Subcutaneous abdominal adipose tissue (tissue), 5 donors: ENCODE measurements around the gene P4HA2.

ENCODE experiments used
- H3K27ac ChIP-seq: one replicate; pipeline ENCODE4 v1.7.0; 2013; ENCODE audit warnings: low read depth, mild to moderate bottlenecking, inconsistent platforms, low read length, moderate library complexity
- H3K27me3 ChIP-seq, 5 donors: one replicate each; pipeline ENCODE4 v1.7.0; 2013; ENCODE audit warnings: low read length in 5 of 5, inconsistent platforms in 1 of 5; ENCODE audit not compliant: control insufficient read depth in 5 of 5, insufficient read depth in 4 of 5
- H3K36me3 ChIP-seq, 5 donors: one replicate each; pipeline ENCODE4 v1.7.0; 2013; ENCODE audit warnings: low read length in 5 of 5; ENCODE audit not compliant: control insufficient read depth in 5 of 5, insufficient read depth in 5 of 5
- H3K4me1 ChIP-seq, 5 donors: one replicate each; pipeline ENCODE4 v1.7.0; 2013; ENCODE audit warnings: low read length in 5 of 5, mild to moderate bottlenecking in 3 of 5, moderate library complexity in 1 of 5; ENCODE audit not compliant: control insufficient read depth in 5 of 5, insufficient read depth in 5 of 5
- H3K4me3 ChIP-seq, 5 donors: one replicate each; pipeline ENCODE4 v1.7.0; 2013; ENCODE audit warnings: low read length in 5 of 5, low read depth in 1 of 5
- H3K9ac ChIP-seq, 5 donors: one replicate each; pipeline ENCODE4 v1.7.0; 2013; ENCODE audit warnings: low read length in 5 of 5, mild to moderate bottlenecking in 4 of 5, moderate library complexity in 3 of 5
- H3K9me3 ChIP-seq, 5 donors: one replicate each; pipeline ENCODE4 v1.7.0; 2013; ENCODE audit warnings: low read length in 5 of 5; ENCODE audit not compliant: control insufficient read depth in 5 of 5
- donor health status: healthy.
- donor health status: healthy.
- donor health status: healthy.
- donor health status: healthy.
- donor health status: healthy.

P4HA2 gene

GRCh38 chr5:132204371-132205135 lies 23.1 kb downstream of the P4HA2 start:
- H3K27ac ChIP-seq = no peak overlapping the region
- no peaks in the 10 kb centered on the region for H3K9me3 ChIP-seq
- peaks cover 0 to 5% (median 0%) of the 10 kb centered on the region in 5 donors for H3K4me1 ChIP-seq
- H3K9ac ChIP-seq = no peak overlapping the region
- no peak overlapping the region for H3K4me3 ChIP-seq
- H3K36me3 ChIP-seq = peaks cover 14 to 68% (median 36%) of the 10 kb centered on the region in 5 donors
- H3K27me3 ChIP-seq = no peaks in the 10 kb centered on the region

- Histone ChIP-seq H3K27me3 (no peaks in the 10 kb centered on the region), H3K36me3 (peaks cover 16 to 70% (median 31%) of the 10 kb centered on the region in 5 donors), H3K9me3 (no peaks in the 10 kb centered on the region), H3K4me1 (peaks cover 0 to 5% (median 0%) of the 10 kb centered on the region in 5 donors), H3K27ac (no peak overlapping the region), H3K9ac (no peak overlapping the region), H3K4me3 (no peak overlapping the region)
Observed at GRCh38 chr5:132203916-132204315, 23.7 kb downstream of the P4HA2 start.

- Histone ChIP-seq H3K4me3 (no peak overlapping the region), H3K36me3 (peaks cover 16 to 70% (median 31%) of the 10 kb centered on the region in 5 donors), H3K9me3 (no peaks in the 10 kb centered on the region), H3K9ac (no peak overlapping the region), H3K4me1 (peaks cover 0 to 5% (median 0%) of the 10 kb centered on the region in 5 donors), H3K27me3 (no peaks in the 10 kb centered on the region), H3K27ac (no peak overlapping the region)
Observed at GRCh38 chr5:132203464-132203818, 24.2 kb downstream of the P4HA2 start.

- Histone ChIP-seq H3K9ac (no peak overlapping the region), H3K27ac (no peak overlapping the region), H3K36me3 (peaks cover 16 to 74% (median 36%) of the 10 kb centered on the region in 5 donors), H3K27me3 (no peaks in the 10 kb centered on the region), H3K4me3 (no peak overlapping the region), H3K9me3 (no peaks in the 10 kb centered on the region), H3K4me1 (peaks cover 0 to 5% (median 0%) of the 10 kb centered on the region in 5 donors)
Observed at GRCh38 chr5:132202711-132203463, 24.8 kb downstream of the P4HA2 start.

GRCh38 chr5:132199116-132199680 lies 28.5 kb downstream of the P4HA2 start:
- Histone ChIP-seq H3K4me3 (no peak overlapping the region), H3K4me1 (no peaks in the 10 kb centered on the region), H3K27me3 (no peaks in the 10 kb centered on the region), H3K9me3 (no peaks in the 10 kb centered on the region), H3K36me3 (peaks cover 14 to 78% (median 43%) of the 10 kb centered on the region in 5 donors), H3K9ac (no peak overlapping the region), H3K27ac (no peak overlapping the region)

- H3K4me3 ChIP-seq = no peak overlapping the region
- H3K9ac ChIP-seq = no peak overlapping the region
- H3K36me3 ChIP-seq = peaks cover 18 to 74% (median 38%) of the 10 kb centered on the region in 5 donors
- no peaks in the 10 kb centered on the region for H3K9me3 ChIP-seq
- no peak overlapping the region for H3K27ac ChIP-seq
- no peaks in the 10 kb centered on the region for H3K27me3 ChIP-seq
- no peaks in the 10 kb centered on the region for H3K4me1 ChIP-seq
Observed at GRCh38 chr5:132198571-132198970, 29.1 kb downstream of the P4HA2 start.

- peaks cover 19 to 69% (median 49%) of the 10 kb centered on the region in 5 donors for H3K36me3 ChIP-seq
- H3K27ac ChIP-seq = no peak overlapping the region
- no peak overlapping the region for H3K9ac ChIP-seq
Observed at GRCh38 chr5:132195727-132196126, 31.9 kb downstream of the P4HA2 start.

GRCh38 chr5:132193165-132193694 lies 34.4 kb downstream of the P4HA2 start:
- Histone ChIP-seq H3K27me3 (no peaks in the 10 kb centered on the region), H3K9me3 (no peaks in the 10 kb centered on the region), H3K36me3 (peaks cover 15 to 44% (median 37%) of the 10 kb centered on the region in 5 donors), H3K4me1 (no peaks in the 10 kb centered on the region), H3K4me3 (no peak overlapping the region), H3K9ac (no peak overlapping the region), H3K27ac (no peak overlapping the region)

More at GRCh38 chr5:132195727-132196126, 31.9 kb downstream of the P4HA2 start:
- Histone ChIP-seq H3K4me1 (no peaks in the 10 kb centered on the region), H3K27me3 (no peaks in the 10 kb centered on the region), H3K4me3 (no peak overlapping the region), H3K9me3 (no peaks in the 10 kb centered on the region)

GRCh38 chr5:132190161-132190817 lies 37.4 kb downstream of the P4HA2 start:
- Histone ChIP-seq H3K27me3 (no peaks in the 10 kb centered on the region), H3K9ac (no peak overlapping the region), H3K36me3 (peaks cover 15 to 30% (median 29%) of the 10 kb centered on the region in 5 donors), H3K4me3 (no peak overlapping the region), H3K27ac (no peak overlapping the region), H3K9me3 (no peaks in the 10 kb centered on the region), H3K4me1 (no peaks in the 10 kb centered on the region)
